Measurements from ENCODE around the gene E2F7.

The E2F7 gene

DNA sequence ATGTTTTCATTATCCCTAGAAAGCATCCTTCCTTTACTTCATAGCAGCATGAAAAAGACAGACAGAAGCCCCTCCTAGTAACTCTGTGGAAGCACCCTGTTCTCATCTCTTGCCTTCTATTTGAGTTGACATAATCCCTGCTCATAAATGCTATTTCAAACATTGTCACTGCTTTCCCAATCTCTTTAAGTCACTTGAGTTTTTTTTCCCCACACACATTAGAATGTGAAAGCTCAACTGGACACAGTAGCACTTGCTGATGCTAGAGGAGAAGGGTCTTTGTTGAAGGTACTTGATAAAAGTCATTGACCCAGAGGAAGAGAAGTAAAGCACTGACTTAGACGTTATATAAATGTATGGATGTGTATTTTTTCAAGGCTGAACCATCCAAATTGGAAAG, 3.0 kb downstream of the E2F7 start:
- DNase-seq = no peak

- DNase-seq = no peak
Measured at GRCh38 chr12:77060883-77061240, 4.5 kb downstream of the E2F7 start.

GRCh38 chr12:77060136-77060882, 5.1 kb downstream of the E2F7 start:
- DNase-seq = no peak

- no peak for DNase-seq
Measured at GRCh38 chr12:77058740-77059139, 6.6 kb downstream of the E2F7 start.

DNA sequence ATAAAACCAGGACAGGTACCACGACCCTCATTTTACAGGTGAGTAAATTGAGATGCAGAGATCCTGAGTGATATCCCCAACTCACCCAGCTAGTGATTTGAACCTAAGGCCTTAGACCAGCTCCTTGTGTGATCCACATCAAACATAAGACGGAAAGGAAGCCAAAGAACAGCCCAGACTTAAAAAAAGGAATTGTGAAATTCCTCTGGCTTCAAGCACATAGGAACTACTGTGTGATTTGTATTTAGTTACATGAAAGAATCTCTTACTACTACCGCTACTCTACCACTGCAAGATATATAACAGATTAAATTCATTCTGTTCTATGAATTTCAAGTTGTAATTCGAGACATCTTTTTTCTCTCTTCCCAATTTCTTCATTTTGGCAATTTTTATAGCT, 10.5 kb downstream of the E2F7 start:
- no peak for DNase-seq

DNA sequence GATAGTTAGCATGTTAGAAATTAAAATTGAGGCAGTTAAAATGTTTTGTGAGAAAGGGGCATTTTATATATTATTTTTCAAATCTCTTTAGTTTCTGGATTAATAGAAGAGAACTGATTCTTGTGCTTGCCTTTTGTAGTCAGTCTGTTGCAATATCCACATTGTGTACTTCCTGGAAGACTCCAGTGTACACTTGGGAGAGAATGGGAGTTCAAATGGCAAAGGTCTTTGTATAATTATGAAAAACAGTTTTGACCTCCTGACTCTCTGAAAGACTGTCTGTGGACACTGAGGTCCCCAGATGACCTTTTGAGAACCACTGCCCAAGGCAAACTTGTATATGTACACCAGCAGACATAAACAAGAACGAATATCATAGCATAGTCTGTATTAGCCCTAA, 12.1 kb downstream of the E2F7 start:
- no peak for DNase-seq

- DNase-seq = peak in 1 of 2 donors; percentile 20
Measured at GRCh38 chr12:77049767-77050353, 15.5 kb downstream of the E2F7 start.

- no peak for DNase-seq
Measured at GRCh38 chr12:77047341-77048109, 17.8 kb downstream of the E2F7 start.

GRCh38 chr12:77046468-77046867, 18.9 kb downstream of the E2F7 start:
- no peak for DNase-seq

- DNase-seq = no peak
Measured at GRCh38 chr12:77045183-77045582, 20.2 kb downstream of the E2F7 start.

DNA sequence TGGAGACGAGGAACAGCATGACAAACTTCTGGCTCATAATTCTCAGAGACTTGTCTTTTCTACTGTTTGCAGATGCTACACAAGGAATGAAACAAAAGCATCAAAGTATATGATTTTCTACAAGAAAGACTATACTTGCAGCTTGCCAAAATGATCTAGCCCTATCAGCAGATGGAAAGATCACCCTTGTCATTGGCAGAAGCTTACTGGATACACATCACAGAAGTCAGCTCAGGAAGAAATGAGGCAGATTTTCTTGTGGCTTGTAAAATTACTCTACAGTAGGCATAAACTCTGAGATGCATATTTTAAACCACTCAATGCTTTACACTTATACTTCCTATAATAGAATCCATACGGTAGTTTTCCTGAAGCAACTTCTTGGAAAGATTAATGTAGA, 20.6 kb downstream of the E2F7 start:
- DNase-seq = no peak

DNA sequence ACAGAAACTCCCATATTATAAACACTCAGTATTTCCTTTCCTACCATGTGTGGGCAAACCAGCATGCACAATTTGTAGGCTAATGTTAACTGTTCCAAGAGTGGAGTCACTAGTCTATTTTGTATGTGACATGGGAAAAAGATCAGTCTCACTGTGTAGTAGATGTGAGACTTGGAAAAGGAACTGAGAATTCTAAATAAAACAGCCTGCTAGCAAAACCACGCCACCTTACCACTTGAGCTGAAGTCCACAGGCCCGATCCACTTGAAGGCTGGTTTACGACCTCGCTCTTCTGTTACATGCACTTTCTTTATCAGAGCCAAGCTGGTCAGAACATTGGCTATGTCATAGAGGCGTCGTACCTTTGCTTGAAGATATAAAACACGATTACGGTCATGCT, 22.5 kb downstream of the E2F7 start:
- no peak for DNase-seq

DNA sequence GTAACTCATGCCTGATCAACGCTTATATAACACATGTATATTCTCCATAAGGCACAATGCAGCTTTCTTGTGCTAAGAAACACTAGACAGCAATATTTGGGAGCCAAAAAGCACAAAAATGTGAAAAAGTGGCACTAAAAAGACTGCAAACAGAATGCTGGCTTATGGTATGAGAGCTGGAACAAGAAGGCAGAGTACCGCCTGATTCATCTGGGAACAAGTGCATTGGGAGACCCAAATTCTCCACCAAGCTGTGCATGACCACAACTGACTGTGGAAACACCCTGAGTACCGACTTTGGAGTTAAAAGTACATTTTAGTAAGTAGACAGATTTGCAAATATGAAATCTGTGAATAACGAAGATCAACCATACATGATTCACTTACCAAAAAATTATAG, 25.1 kb downstream of the E2F7 start:
- no peak for DNase-seq

GRCh38 chr12:77035226-77035625, 30.1 kb downstream of the E2F7 start:
- no peak for DNase-seq

DNA sequence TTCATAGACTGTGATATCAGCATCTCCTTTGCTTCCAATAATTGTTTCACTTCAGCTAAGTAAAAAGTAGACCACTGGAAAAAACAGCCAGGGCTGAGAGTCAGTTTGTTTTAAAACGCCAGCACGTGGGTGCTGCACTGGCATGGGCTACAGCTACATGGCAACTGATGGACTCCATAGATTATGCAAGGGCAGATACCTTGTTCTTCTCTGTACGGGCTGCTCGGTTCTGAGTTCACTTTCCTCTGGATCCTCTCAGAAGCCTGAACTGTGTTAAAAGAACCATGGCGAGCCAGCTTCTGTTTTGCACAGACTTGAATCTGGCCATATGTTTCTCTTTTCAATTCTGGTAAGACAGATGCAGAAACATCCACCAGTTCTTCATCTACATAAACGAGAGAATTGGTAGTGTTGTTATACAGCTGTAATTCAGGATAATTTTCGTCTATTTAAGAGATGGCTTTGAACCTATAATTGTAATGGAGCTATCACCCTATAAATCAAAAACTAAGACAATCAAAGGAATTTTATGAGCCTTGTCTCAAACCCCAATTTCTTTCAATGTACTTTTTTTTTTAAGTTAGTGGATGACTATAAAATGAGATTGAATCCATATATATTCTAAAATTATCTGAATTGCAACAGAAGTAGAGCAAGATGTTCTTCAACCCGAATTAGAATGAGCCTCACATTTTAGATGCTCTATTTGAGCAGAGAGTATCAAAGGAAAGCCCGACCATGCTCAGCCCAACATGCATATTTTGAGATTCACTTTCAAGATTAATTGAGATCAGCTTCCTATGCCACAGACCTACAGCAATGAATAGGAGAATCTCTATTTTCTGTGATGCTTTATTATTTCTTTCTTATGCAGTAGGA, 31.5 kb downstream of the E2F7 start:
- no peak for DNase-seq

GRCh38 chr12:77032406-77032805, 33.0 kb downstream of the E2F7 start:
- DNase-seq = no peak

GRCh38 chr12:77031745-77032144, 33.6 kb downstream of the E2F7 start:
- DNase-seq = no peak

DNA sequence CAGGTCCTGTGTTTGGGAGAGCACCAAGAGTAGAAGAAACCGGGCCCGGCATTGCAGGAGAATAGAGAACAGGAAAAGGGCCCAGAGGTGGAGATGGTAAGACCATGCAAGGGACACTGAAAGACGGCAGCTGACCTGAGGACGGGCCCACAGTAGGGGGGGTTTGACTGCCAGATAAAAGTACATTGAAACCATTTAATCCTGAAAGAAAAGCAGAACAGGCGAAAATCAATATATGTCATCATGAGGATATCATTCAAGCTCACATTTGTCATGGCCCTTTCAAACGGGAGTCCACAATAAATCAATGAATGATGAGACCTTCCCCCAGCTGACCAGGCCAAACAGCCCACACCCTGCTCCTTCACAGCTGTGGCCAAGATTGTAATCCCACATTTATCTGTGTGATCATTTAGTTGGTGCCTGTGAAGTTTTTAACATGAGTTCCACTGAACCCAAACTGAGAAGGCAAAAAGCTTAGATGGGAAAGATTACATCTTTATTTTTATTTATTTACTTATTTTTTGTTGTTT, 39.5 kb downstream of the E2F7 start:
- no peak for DNase-seq

- DNase-seq = no peak
Measured at GRCh38 chr12:77023501-77023900, 41.9 kb downstream of the E2F7 start.

DNA sequence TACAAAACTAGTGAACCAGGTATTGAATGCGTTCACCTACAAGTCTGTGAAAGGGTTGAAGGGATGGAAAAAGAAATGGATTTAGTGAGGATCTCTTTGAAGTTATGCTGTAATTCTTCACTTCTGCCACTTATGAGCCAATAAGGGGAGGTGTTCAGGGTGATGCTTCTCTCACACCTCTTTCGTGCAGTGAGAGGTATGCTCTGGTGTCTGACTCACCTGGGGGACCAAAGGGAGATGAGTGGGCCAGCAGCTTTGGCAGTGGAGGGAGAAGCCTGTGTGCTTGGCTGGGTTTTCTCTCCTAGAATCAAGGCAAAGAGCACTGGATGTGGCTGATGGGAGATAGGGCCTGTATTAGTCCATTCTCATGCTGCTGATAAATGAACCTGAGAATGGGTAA, 45.4 kb downstream of the E2F7 start:
- no peak for DNase-seq

DNA sequence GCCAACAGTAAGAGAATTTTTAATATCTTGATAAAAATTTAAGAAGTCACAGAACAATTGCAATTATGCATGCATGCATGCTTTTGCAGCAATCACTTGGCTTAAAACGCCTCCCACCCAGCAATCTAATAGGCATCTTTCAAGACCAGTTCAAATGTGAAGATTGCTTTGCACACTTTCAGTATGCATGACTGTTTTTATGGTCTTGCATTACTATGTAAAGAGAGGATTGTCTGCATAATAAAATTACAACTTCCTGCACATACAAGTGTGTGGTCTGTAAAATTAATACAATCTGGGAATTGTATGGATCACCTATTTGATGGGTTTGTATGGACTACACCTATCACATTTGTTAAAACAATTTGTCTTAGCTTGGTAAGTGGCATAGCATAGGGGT, 48.8 kb downstream of the E2F7 start:
- no peak for DNase-seq

DNA sequence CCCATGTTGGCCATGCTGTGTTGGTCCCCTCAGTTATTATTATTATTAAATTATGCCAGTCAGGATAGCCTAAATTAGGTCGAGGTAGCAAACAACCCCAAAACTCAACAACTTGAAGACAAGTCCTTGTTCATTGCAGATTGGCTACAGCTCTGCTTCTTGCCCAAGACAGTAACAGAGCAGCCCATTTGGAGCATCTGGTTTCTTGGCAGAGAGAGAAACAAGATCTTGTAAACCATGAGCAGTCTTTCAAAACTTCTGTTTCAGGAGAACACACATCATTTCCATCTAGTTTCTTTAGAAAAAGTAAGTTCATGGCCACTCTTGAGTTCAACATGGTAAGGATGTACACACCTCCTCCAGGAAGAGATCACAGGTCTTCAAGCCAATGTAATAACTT, 52.3 kb downstream of the E2F7 start:
- DNase-seq = no peak
